ENCODE data around the gene CFAP410. TPM values are rescaled to one million over a fixed set of nuclear protein-coding genes. Genes with fewer than 3 reads are reported as not detected.

Gene CFAP410
- total and polyA plus RNA-seq, 2 of the 13 experiments (the other 11 are each of a cell fraction or from before 2014, with no cell fraction given) = 8.0 to 20.1 TPM

DNA sequence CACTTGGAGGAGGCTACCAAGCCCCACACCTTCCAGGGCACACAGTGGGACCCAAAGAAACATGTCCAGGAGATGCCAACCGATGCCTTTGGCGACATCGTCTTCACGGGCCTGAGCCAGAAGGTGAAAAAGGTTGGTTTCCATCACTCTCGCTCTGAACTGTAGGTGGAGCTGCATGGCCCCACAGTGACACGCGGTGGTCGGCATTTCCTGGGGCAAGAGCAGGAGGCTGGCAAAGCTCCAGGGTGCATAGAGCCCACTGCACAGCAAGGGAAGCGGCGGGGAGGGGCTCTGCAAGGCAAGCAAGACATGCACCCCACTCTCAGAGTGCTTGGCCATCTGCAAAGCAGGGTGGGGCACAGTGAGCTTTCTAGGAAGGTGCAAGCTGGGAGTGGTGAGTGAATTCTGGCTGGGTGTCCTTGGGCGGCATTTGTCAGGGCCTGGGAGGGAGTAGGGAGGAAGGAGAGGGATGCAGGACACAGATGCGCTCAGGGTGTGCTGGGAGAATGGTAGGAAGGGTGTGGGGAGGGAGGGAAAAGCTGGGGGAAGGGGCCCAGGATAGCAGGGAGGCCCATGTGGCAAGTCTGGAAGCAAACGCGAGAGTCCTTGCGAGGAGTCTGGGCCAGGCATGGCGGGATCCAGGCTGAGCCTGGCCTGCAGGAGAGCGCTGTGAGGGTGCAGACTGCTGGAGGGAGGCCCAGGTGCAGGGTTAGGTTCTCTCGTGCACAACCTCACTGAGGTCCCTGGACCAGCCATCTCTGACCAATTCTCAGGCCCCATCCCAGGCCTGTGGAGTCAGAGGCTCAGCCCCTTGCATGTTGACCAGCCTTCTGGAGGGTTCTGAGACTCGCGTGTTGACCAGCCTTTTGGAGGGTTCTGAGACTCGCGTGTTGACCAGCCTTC is 25.2 kb upstream of the CFAP410 start (continued):
- TF ChIP-seq ZNF274 (CRISPR knock-in tag; IDR thresholded peaks at IDR 0.05) (no peak), ZNF44 (CRISPR knock-in tag; IDR thresholded peaks at IDR 0.05) (no peak), SIN3A (IDR thresholded peaks at IDR 0.05; ENCODE audit: borderline replicate concordance, low read depth, low read length) (no peak), U2AF1 (optimal IDR thresholded peaks at IDR 0.05; ENCODE audit: low read depth, low read length) (no peak), ZSCAN21 (CRISPR knock-in tag; IDR thresholded peaks at IDR 0.05; ENCODE audit: borderline replicate concordance) (no peak), ZNF12 (CRISPR knock-in tag; IDR thresholded peaks at IDR 0.05) (no peak), TRIM24 (CRISPR knock-in tag; IDR thresholded peaks at IDR 0.05) (no peak), MBNL3 (CRISPR knock-in tag; conservative IDR thresholded peaks at IDR 0.05) (no peak), IKZF4 (CRISPR knock-in tag; IDR thresholded peaks at IDR 0.05; ENCODE audit: borderline replicate concordance, low read depth, not compliant biosample characterization) (no peak), NR2F1 (CRISPR knock-in tag; IDR thresholded peaks at IDR 0.05) (no peak), STAG1 (CRISPR knock-in tag; IDR thresholded peaks at IDR 0.05) (peak; percentile 38; the same call in 1 of the 2 replicates), ZNF205 (CRISPR knock-in tag; IDR thresholded peaks at IDR 0.05) (no peak), MAFF (IDR thresholded peaks at IDR 0.05; ENCODE audit: low read depth, low read length) (no peak), CHD4 (IDR thresholded peaks at IDR 0.05; ENCODE audit: borderline replicate concordance, low read length) (no peak), MXD4 (CRISPR knock-in tag; IDR thresholded peaks at IDR 0.05) (no peak)
- TF ChIP-seq, protein P1, sequence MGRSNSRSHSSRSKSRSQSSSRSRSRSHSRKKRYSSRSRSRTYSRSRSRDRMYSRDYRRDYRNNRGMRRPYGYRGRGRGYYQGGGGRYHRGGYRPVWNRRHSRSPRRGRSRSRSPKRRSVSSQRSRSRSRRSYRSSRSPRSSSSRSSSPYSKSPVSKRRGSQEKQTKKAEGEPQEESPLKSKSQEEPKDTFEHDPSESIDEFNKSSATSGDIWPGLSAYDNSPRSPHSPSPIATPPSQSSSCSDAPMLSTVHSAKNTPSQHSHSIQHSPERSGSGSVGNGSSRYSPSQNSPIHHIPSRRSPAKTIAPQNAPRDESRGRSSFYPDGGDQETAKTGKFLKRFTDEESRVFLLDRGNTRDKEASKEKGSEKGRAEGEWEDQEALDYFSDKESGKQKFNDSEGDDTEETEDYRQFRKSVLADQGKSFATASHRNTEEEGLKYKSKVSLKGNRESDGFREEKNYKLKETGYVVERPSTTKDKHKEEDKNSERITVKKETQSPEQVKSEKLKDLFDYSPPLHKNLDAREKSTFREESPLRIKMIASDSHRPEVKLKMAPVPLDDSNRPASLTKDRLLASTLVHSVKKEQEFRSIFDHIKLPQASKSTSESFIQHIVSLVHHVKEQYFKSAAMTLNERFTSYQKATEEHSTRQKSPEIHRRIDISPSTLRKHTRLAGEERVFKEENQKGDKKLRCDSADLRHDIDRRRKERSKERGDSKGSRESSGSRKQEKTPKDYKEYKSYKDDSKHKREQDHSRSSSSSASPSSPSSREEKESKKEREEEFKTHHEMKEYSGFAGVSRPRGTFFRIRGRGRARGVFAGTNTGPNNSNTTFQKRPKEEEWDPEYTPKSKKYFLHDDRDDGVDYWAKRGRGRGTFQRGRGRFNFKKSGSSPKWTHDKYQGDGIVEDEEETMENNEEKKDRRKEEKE (IDR thresholded peaks at IDR 0.05) = no peak
- TF ChIP-seq, protein P2, sequence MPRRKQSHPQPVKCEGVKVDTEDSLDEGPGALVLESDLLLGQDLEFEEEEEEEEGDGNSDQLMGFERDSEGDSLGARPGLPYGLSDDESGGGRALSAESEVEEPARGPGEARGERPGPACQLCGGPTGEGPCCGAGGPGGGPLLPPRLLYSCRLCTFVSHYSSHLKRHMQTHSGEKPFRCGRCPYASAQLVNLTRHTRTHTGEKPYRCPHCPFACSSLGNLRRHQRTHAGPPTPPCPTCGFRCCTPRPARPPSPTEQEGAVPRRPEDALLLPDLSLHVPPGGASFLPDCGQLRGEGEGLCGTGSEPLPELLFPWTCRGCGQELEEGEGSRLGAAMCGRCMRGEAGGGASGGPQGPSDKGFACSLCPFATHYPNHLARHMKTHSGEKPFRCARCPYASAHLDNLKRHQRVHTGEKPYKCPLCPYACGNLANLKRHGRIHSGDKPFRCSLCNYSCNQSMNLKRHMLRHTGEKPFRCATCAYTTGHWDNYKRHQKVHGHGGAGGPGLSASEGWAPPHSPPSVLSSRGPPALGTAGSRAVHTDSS (CRISPR knock-in tag; conservative IDR thresholded peaks at IDR 0.05) = no peak
- TF ChIP-seq, protein P3, sequence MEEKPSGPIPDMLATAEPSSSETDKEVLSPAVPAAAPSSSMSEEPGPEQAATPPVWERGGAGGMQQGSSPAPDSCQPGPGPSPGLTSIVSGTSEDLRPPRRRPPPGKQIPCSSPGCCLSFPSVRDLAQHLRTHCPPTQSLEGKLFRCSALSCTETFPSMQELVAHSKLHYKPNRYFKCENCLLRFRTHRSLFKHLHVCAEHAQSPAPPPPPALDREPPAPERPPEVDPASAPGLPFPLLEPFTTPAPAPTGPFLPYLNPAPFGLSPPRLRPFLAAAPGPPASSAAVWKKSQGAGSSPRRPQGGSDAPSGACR (CRISPR knock-in tag; IDR thresholded peaks at IDR 0.05) = no peak
